ENCODE data around the gene NEUROG1. TPM values are rescaled to one million over a fixed set of nuclear protein-coding genes. Genes with fewer than 3 reads are reported as not detected.

Gene NEUROG1
- polyA plus RNA-seq, 6 donors from 2014 or later = not detected

- Mint-ChIP-seq H3K36me3 (no peaks in the 10 kb centered on the region), H3K4me1 (peaks cover 6 to 11% (median 8%) of the 10 kb centered on the region in 3 donors), H3K4me3 (no peak overlapping the region), H3K9me3 (peaks cover 0 to 11% (median 1%) of the 10 kb centered on the region in 7 donors), H3K27ac (no peak overlapping the region), H3K27me3 (peaks cover 27 to 75% (median 75%) of the 10 kb centered on the region in 3 donors)
- DNase-seq (no peak), ATAC-seq (ENCODE audit: low read depth in 2 of 2) (no peak)
Observed at GRCh38 chr5:135556620-135557019, 20.9 kb upstream of the NEUROG1 start.

GRCh38 chr5:135555530-135555929, 19.8 kb upstream of the NEUROG1 start:
- H3K4me1 Mint-ChIP-seq = peaks cover 1 to 6% (median 4%) of the 10 kb centered on the region in 3 donors
- H3K27ac Mint-ChIP-seq = no peak overlapping the region
- DNase-seq (no peak), ATAC-seq (ENCODE audit: low read depth in 2 of 2) (no peak)
- H3K9me3 Mint-ChIP-seq = peaks cover 0 to 11% (median 1%) of the 10 kb centered on the region in 7 donors
- H3K27me3 Mint-ChIP-seq = peaks cover 27 to 78% (median 78%) of the 10 kb centered on the region in 3 donors
- no peak overlapping the region for H3K4me3 Mint-ChIP-seq
- no peaks in the 10 kb centered on the region for H3K36me3 Mint-ChIP-seq

GRCh38 chr5:135553688-135554462, 18.1 kb upstream of the NEUROG1 start:
- H3K27me3 Mint-ChIP-seq = peaks cover 36 to 79% (median 78%) of the 10 kb centered on the region in 3 donors

GRCh38 chr5:135551593-135552447, 16.1 kb upstream of the NEUROG1 start:
- no peak overlapping the region for H3K27ac Mint-ChIP-seq
- no peak overlapping the region for H3K4me3 Mint-ChIP-seq
- H3K36me3 Mint-ChIP-seq = no peaks in the 10 kb centered on the region
- no peaks in the 10 kb centered on the region for H3K4me1 Mint-ChIP-seq
- DNase-seq (peak; percentile 18), ATAC-seq (ENCODE audit: low read depth in 2 of 2) (peak in 1 of 2 donors; percentile 37)
- H3K9me3 Mint-ChIP-seq = peaks cover 0 to 9% (median 2%) of the 10 kb centered on the region in 7 donors
- peaks cover 44 to 86% (median 80%) of the 10 kb centered on the region in 3 donors for H3K27me3 Mint-ChIP-seq

More at GRCh38 chr5:135553688-135554462, 18.1 kb upstream of the NEUROG1 start:
- no peak for ATAC-seq (ENCODE audit: low read depth in 2 of 2)
- Mint-ChIP-seq H3K36me3 (no peaks in the 10 kb centered on the region), H3K4me1 (no peaks in the 10 kb centered on the region), H3K27ac (no peak overlapping the region), H3K4me3 (peak overlapping the region in 1 of 8 donors; percentile 44), H3K9me3 (peaks cover 0 to 11% (median 1%) of the 10 kb centered on the region in 7 donors)
- no peak for DNase-seq

- DNase-seq = no peak
- H3K4me1 Mint-ChIP-seq = peaks cover 0 to 8% (median 8%) of the 10 kb centered on the region in 3 donors
- no peak overlapping the region for H3K27ac Mint-ChIP-seq
Observed at GRCh38 chr5:135549413-135549812, 13.6 kb upstream of the NEUROG1 start.

GRCh38 chr5:135547590-135548254, 12.0 kb upstream of the NEUROG1 start:
- DNase-seq (no peak), ATAC-seq (ENCODE audit: low read depth in 2 of 2) (no peak)
- Mint-ChIP-seq H3K36me3 (no peaks in the 10 kb centered on the region), H3K9me3 (peaks cover 0 to 2% (median 0%) of the 10 kb centered on the region in 7 donors), H3K4me1 (peaks cover 8 to 21% (median 18%) of the 10 kb centered on the region in 3 donors), H3K27ac (no peak overlapping the region), H3K27me3 (peaks cover 73 to 91% (median 89%) of the 10 kb centered on the region in 3 donors), H3K4me3 (peak overlapping the region in 2 of 8 donors; percentile 6 to 9)

More at GRCh38 chr5:135549413-135549812, 13.6 kb upstream of the NEUROG1 start:
- H3K4me3 Mint-ChIP-seq = no peak overlapping the region
- peaks cover 0 to 2% (median 0%) of the 10 kb centered on the region in 7 donors for H3K9me3 Mint-ChIP-seq
- H3K36me3 Mint-ChIP-seq = no peaks in the 10 kb centered on the region
- ATAC-seq (ENCODE audit: low read depth in 2 of 2) = no peak
- H3K27me3 Mint-ChIP-seq = peaks cover 65 to 93% (median 88%) of the 10 kb centered on the region in 3 donors

GRCh38 chr5:135546912-135547311, 11.1 kb upstream of the NEUROG1 start:
- peaks cover 8 to 21% (median 18%) of the 10 kb centered on the region in 3 donors for H3K4me1 Mint-ChIP-seq
- DNase-seq = no peak
- H3K4me3 Mint-ChIP-seq = peak overlapping the region in 2 of 8 donors; percentile 9 to 56
- peaks cover 68 to 90% (median 86%) of the 10 kb centered on the region in 3 donors for H3K27me3 Mint-ChIP-seq
- H3K27ac Mint-ChIP-seq = no peak overlapping the region
- peaks cover 0 to 2% (median 0%) of the 10 kb centered on the region in 7 donors for H3K9me3 Mint-ChIP-seq
- no peak for ATAC-seq (ENCODE audit: low read depth in 2 of 2)
- no peaks in the 10 kb centered on the region for H3K36me3 Mint-ChIP-seq

GRCh38 chr5:135546101-135546500, 10.3 kb upstream of the NEUROG1 start:
- H3K4me3 Mint-ChIP-seq = peak overlapping the region in 6 of 8 donors; percentile 32 to 89 (median 56)
- H3K4me1 Mint-ChIP-seq = peaks cover 8 to 21% (median 18%) of the 10 kb centered on the region in 3 donors
- DNase-seq (no peak), ATAC-seq (ENCODE audit: low read depth in 2 of 2) (no peak)
- H3K27ac Mint-ChIP-seq = no peak overlapping the region
- H3K9me3 Mint-ChIP-seq = peaks cover 0 to 2% (median 0%) of the 10 kb centered on the region in 7 donors
- H3K27me3 Mint-ChIP-seq = peaks cover 71 to 92% (median 89%) of the 10 kb centered on the region in 3 donors
- H3K36me3 Mint-ChIP-seq = no peaks in the 10 kb centered on the region

- peaks cover 76 to 92% (median 89%) of the 10 kb centered on the region in 3 donors for H3K27me3 Mint-ChIP-seq
- H3K9me3 Mint-ChIP-seq = peaks cover 0 to 2% (median 0%) of the 10 kb centered on the region in 7 donors
- DNase-seq (no peak), ATAC-seq (ENCODE audit: low read depth in 2 of 2) (no peak)
- H3K4me1 Mint-ChIP-seq = peaks cover 8 to 21% (median 18%) of the 10 kb centered on the region in 3 donors
- H3K4me3 Mint-ChIP-seq = peak overlapping the region; percentile 71 to 94 (median 88)
- no peaks in the 10 kb centered on the region for H3K36me3 Mint-ChIP-seq
- H3K27ac Mint-ChIP-seq = no peak overlapping the region
Observed at GRCh38 chr5:135545099-135545498, 9.3 kb upstream of the NEUROG1 start.

- ATAC-seq (ENCODE audit: low read depth in 2 of 2) (peak in 1 of 2 donors; percentile 36), DNase-seq (no peak)
- Mint-ChIP-seq H3K36me3 (no peaks in the 10 kb centered on the region), H3K27ac (peak overlapping the region in 1 of 6 donors; percentile 73), H3K9me3 (peaks cover 0 to 2% (median 0%) of the 10 kb centered on the region in 7 donors), H3K27me3 (peaks cover 76 to 91% (median 89%) of the 10 kb centered on the region in 3 donors), H3K4me3 (peak overlapping the region; percentile 83 to 94 (median 89)), H3K4me1 (peaks cover 8 to 21% (median 18%) of the 10 kb centered on the region in 3 donors)
Observed at GRCh38 chr5:135543485-135544304, 7.9 kb upstream of the NEUROG1 start.

GRCh38 chr5:135543001-135543484, 7.3 kb upstream of the NEUROG1 start:
- peaks cover 0 to 4% (median 0%) of the 10 kb centered on the region in 7 donors for H3K9me3 Mint-ChIP-seq
- no peak for ATAC-seq (ENCODE audit: low read depth in 2 of 2)
- peaks cover 8 to 21% (median 18%) of the 10 kb centered on the region in 3 donors for H3K4me1 Mint-ChIP-seq
- H3K36me3 Mint-ChIP-seq = no peaks in the 10 kb centered on the region
- H3K4me3 Mint-ChIP-seq = peak overlapping the region; percentile 77 to 89 (median 84)
- no peak for DNase-seq
- H3K27me3 Mint-ChIP-seq = peaks cover 76 to 91% (median 91%) of the 10 kb centered on the region in 3 donors
- H3K27ac Mint-ChIP-seq = peak overlapping the region in 3 of 6 donors; percentile 8 to 73 (median 8)

Measured in naive B cell (primary cell).